GM10847 (cell line): ENCODE data around the gene ANKRD28.

Experiments
- POLR2A ChIP-seq: IDR thresholded peaks from 2 replicates; pipeline ENCODE4 v1.6.1; 2011; ENCODE audit not compliant: insufficient read length; ENCODE audit errors: extremely low read depth

ANKRD28 gene

GRCh38 chr3:15665510-15666150 is 132.1 kb downstream of the ANKRD28 start:
- no peak for TF ChIP-seq POLR2A

GRCh38 chr3:15664144-15664543 is 133.6 kb downstream of the ANKRD28 start:
- no peak for TF ChIP-seq POLR2A

- TF ChIP-seq POLR2A, result no peak
Observed at GRCh38 chr3:15660055-15660935, 137.5 kb downstream of the ANKRD28 start.

DNA sequence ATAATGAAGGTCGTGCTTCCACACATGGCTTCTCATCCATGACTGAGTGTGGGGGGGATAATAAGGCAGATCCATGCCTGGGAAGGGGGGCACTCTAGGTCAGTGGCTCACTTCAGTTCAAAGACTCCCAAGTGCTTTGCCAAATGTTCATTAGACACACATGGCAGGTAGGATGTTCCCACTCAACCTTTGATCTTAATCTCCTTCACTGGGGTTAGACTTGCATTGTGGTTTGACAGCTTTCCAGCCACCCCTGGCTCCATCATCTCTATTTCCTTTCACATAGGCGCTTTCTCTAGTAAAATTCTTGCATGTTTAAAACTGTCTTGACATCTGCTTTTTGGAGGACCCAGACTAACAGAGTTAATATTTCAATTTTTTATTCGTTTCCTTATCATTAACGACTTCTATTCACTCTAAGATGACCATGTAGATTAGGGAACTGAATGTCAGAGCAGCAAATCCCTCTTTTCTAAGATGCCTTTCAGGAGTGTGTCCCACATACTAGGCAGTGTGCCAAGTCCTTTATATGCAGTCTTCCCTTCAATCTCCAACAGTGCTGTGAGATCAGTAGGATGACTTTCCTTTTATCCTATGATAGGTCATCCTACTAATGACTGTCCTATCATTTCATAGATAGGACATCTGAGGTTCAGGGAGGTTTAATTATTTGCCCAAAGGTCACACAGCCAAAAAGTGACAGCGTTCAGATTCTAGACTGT is 138.4 kb downstream of the ANKRD28 start:
- TF ChIP-seq POLR2A, result no peak

DNA sequence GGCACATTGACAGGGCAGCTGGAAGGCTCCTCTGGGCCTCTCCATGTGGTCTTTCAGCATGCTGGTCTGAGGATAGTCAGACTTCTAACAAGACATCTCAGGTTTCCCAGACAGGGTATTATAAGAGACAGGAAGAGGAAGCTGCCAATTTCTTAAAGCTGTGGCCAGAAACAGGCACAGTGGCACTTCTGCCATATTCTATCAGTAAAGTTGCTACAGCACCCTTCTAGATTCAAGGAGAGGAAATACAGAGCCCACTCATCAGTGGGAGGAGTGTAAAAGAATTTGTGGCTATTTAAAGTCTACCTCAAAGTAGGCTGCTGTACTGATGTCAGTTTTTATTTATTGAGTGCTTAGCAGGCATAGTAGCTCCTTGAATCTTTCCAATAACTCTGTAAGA is 140.8 kb downstream of the ANKRD28 start:
- no peak for TF ChIP-seq POLR2A

DNA sequence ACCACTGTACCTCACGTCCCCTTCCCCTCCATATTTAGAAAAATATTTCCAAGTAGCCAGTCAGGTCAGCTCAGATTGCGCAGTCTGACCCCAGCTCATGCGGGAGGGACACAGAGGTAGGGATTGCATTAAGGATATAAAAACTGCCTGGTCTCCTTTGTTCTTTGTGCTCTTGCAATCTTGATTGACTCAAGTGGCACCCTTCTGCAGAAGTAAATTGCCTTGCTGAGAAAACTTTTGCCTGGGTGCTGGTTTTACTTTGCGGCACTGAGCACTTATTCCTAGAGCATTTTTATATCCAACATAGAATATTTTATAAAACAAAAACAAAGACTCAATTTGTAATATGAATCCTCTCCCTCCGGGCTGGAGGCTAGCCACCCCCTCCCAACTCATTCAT is 141.4 kb downstream of the ANKRD28 start:
- no peak for TF ChIP-seq POLR2A

GRCh38 chr3:15654891-15655290 is 142.9 kb downstream of the ANKRD28 start:
- TF ChIP-seq POLR2A, result no peak

DNA sequence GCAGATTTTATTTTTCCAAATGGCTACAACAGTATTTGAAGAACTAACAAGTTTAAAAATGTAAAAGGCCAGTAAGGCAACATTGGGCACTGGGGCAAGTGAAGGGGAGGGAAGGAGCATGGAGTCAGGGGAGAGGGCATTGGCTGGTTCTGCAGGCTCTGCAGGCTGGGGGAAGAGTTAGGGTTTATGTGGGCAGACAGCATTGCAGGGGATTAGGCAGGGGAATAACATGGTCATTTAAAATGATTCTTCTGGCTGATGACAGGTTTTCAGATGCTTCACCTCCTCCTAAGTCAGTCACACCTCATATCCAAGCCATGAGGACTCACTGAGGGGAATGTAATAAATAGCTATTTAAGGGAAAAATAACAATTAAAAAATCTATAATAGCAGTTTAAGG is 143.7 kb downstream of the ANKRD28 start:
- TF ChIP-seq POLR2A, result no peak

- TF ChIP-seq POLR2A, result no peak
Observed at GRCh38 chr3:15653321-15653720, 144.5 kb downstream of the ANKRD28 start.

DNA sequence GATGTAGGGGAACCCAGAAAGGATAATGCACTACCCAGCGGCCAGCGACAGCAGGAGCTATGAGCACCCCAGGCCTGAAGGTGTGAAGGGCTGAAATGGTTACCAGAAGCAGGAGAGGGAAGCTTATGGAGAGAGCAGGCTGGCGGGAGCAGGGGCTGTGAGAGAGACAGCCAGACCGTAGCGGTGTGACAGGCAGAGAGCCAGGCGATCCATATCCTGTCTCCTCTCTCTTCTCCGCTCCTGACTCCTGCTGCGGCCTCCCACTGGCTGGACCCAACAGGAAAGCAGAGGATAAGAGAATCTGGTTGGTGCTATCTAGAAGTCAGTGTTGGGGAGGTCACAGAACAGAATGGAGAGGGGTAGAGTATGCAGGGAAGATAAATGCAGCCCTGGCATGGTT is 146.4 kb downstream of the ANKRD28 start:
- no peak for TF ChIP-seq POLR2A

DNA sequence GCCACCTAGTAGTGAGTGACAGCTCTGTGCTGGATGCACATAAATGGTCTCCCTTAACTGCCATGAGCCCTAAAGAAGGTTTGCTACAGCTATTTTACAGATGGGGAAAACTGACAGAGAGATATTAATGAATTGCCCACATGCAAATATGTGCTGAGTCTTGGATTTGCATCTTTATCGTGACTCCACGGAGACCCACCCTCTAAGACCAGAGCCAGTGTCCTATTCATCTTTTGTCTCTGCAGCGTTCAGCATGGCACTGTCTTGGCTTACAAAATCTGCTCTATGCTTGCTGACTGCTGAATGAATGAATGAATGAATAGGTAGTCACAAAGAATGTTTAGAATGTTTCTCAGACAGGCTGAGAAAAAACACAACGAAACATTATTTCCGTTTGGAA is 147.9 kb downstream of the ANKRD28 start:
- TF ChIP-seq POLR2A, result no peak

- TF ChIP-seq POLR2A, result no peak
Observed at GRCh38 chr3:15649341-15649740, 148.4 kb downstream of the ANKRD28 start.

- TF ChIP-seq POLR2A, result no peak
Observed at GRCh38 chr3:15647611-15648167, 150.1 kb downstream of the ANKRD28 start.

DNA sequence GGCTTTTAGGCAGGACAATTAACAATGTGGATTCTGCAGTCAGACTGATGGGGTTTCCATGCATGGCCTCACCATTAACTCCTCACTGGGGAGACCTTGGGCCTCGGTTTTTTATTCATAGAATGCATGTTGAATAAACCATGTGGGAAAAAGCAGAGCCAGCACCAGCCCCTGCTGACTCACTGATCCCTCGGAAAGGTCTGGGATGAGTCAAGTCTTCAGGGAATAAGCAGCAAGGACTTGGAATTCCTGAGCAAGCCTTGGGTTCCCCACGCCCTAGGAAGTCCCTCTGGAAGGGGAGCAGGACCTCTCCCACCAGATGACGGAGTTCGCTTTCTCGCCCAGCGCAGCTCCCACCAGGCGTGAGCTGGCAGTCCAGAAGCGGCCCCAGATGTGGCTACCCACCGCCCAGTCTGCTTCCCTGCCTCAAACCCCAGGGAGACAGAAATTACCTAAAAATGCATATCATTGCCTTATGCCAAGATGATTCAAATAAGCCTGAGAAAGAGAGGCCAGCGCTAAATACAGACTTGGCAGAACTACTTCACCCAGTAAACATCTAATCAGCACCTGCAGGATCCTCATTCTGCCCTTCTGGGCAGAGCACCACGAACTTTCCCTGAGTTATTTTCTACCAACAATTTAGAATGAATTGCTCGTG is 150.8 kb downstream of the ANKRD28 start:
- TF ChIP-seq POLR2A, result no peak

DNA sequence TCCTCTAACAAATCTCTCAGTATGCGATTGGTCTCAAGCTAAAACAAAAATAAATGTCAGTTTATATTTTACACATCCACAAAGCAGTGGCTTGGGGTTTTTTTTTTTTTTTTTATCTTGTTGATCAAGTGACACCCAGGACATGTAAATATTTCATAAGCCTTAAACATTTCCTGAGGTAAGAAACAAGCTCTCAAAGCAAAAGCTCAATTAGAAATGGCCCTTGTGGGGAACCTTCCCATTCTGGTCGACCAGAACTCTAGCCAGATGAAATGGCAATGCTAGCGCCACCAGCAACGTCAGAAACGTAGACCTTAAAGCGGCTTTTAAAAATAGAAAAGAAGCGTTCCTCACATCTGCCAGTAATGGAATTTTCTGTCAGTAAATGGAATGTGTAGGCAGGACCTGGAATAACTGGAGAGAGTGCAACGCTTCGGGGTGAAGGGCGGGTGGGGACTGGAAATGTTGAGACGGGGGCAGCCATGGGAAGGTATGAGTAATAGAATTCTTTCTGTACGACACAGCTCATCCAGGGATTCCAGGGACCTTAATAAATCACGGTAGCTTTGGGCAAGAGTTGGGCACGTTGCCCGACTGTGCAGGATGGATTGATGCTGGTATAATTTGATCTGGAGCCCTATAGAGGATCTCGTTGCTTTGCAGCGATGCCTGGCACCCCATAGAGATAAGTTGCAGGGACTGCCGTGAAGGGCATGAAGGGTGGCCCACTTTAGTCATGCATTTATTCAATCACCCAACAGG is 151.9 kb downstream of the ANKRD28 start:
- no peak for TF ChIP-seq POLR2A

DNA sequence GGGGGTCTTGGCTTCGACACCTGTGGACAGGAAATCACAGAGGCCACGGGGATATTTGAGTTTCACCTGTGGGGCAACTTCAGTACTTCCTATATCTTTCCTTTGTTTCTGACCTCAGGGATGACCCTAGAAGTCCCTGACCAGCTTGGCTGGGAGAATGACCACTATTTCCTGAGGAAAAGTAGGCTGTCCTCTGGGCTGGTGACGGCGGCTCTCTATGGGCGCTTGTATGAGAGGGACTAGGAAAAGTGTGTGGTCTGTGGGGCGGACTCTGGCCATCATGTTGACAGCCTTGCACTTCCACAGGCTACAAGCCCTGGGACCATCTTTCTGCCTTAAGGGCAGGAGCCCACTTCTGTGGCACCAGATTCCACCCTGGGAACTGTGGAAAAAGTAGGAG is 152.5 kb downstream of the ANKRD28 start:
- TF ChIP-seq POLR2A, result no peak
